NCI-H2029 treated with DMSO at 0.1 percent for 48 hours (cell line): ENCODE measurements around the gene RHEX.
"Not testable (repeated sequence)": the region's sequence is repeated elsewhere in the genome, so short reads cannot be mapped to it uniquely, and the experiment has no call there.

Experiments
- DNase-seq: peaks from one replicate; lab custom pipeline; 2025; lab: John Stamatoyannopoulos, UW

The RHEX gene

GRCh38 chr1:206052919-206053610 is at the start of gene RHEX:
Gene RHEX (plus strand): TSS chr1:206053173. CDS start chr1:206097829, 44,656 bp downstream.
- DNase-seq, result not testable (repeated sequence)

GRCh38 chr1:206003854-206004800 is 48.8 kb upstream of the RHEX start:
- no peak for DNase-seq

- no peak for DNase-seq
Measured at GRCh38 chr1:206004826-206005225, 48.1 kb upstream of the RHEX start.

GRCh38 chr1:206005234-206005633 is 47.7 kb upstream of the RHEX start:
- no peak for DNase-seq

- DNase-seq, result no peak
Measured at GRCh38 chr1:206005778-206006180, 47.2 kb upstream of the RHEX start.

- DNase-seq, result no peak
Measured at GRCh38 chr1:206006946-206007345, 46.0 kb upstream of the RHEX start.

GRCh38 chr1:206010060-206010459 is 42.9 kb upstream of the RHEX start:
- DNase-seq, result no peak

GRCh38 chr1:206011057-206011456 is 41.9 kb upstream of the RHEX start:
- DNase-seq, result no peak

- DNase-seq, result no peak
Measured at GRCh38 chr1:206012086-206012859, 40.7 kb upstream of the RHEX start.

- no peak for DNase-seq
Measured at GRCh38 chr1:206013026-206013795, 39.8 kb upstream of the RHEX start.

- no peak for DNase-seq
Measured at GRCh38 chr1:206014601-206015000, 38.4 kb upstream of the RHEX start.

GRCh38 chr1:206015071-206015470 is 37.9 kb upstream of the RHEX start:
- no peak for DNase-seq

GRCh38 chr1:206020393-206021007 is 32.5 kb upstream of the RHEX start:
- no peak for DNase-seq

GRCh38 chr1:206021008-206021625 is 31.9 kb upstream of the RHEX start:
- no peak for DNase-seq

GRCh38 chr1:206021626-206022365 is 31.2 kb upstream of the RHEX start:
- no peak for DNase-seq

- DNase-seq, result no peak
Measured at GRCh38 chr1:206022766-206023165, 30.2 kb upstream of the RHEX start.

- DNase-seq, result no peak
Measured at GRCh38 chr1:206023695-206024094, 29.3 kb upstream of the RHEX start, which contains the start of gene CTSE. Gene CTSE (minus strand): TSS chr1:206023895. CDS start chr1:206023791, 104 bp downstream.

GRCh38 chr1:206025283-206025820 is 27.6 kb upstream of the RHEX start:
- no peak for DNase-seq

GRCh38 chr1:206029484-206029883 is 23.5 kb upstream of the RHEX start:
- DNase-seq, result no peak

GRCh38 chr1:206030191-206030590 is 22.8 kb upstream of the RHEX start:
- DNase-seq, result no peak
